HG03575 (cell line): Measurements from ENCODE around the gene KLHL29.

Experiments used
- ATAC-seq: cut with Tn5 transposase; IDR thresholded peaks from one replicate; pipeline ENCODE4 v1.9.1; 2021; ENCODE audit not compliant: unreplicated experiment, insufficient number of reproducible peaks, low FRiP score; ENCODE audit errors: extremely low read depth

The KLHL29 gene

GRCh38 chr2:23589220-23589647 is 204.3 kb downstream of the KLHL29 start:
- no peak for ATAC-seq

GRCh38 chr2:23589739-23590138 is 204.8 kb downstream of the KLHL29 start:
- ATAC-seq: no peak

DNA sequence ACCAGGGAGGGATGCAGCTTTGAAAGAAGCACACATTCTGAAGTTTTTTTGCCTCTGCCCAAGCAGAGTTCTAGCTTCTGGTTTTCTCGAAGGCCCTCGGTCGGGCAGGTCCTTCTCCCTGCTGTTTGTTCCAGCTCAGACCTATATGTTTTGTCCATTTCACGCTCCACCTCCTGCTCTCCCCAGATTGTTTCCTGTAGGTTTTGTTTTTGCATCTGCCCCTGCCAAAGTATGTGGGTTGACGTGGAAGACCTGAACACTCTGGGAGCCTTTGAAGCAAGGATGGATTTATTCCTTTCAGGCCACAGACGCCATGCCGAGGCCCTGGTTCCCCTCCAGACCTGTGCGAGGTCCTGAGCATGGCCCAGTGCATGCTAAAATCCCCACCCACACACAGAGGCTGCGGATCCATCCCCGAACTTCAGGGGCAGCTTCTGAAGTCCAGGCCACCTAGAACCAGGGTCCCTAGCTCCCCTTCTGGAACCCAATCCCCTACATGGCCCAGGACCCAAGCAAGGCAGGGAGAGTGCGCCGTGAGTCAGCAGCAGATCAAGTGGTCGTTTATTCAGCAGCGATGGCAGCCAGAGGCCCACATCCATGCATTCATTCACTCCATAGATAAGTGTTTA is 205.4 kb downstream of the KLHL29 start:
- no peak for ATAC-seq

DNA sequence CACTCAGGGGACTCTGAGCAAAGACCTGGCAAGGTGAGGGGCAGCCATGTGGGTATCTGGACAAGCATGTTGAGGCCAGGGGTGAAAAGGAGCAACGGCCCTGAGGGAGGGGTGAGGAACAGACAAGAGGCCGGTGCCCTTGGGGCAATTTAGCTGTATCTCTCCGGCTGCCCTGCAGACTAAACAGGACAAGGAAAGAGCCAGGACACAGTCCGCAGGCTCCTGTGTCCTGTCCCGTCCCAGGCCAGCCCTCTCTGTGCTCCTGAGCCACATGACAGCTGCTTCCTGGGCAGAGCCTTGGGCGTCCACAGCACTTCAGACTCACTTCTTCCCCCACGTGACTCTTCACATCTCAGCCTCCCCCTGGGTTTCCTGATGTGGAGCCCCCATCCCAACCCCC is 206.1 kb downstream of the KLHL29 start:
- ATAC-seq: no peak

DNA sequence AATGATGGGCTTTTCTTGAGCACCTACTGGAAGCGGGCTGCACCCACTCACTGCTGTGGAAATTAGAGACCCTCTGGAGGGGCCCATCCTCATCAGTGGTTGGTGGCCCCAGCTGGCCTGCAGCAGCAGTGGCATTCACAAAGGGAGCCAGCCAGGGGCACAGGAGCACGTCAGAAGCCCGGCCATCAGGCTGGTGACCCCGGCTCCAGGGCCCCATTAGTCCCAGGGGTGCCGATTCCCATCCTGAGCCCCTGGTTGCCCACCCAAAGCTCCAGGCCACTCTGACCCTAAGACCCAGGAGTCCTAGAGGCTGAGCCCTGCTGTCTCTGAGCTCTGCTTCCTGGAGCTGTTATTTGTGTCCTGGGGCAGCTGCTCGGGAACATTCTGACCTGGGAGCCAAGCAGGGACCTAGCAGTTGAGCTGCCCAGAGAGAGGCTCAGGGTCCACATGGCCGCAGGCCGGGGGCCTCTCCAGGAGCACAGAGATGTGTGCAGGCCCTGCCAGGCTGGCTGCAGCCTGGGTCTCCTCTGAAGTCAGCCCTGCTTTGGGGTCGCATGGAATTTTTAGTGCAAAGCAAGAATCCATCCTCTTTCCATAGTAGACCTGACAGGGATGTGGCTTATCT is 207.2 kb downstream of the KLHL29 start:
- no peak for ATAC-seq

DNA sequence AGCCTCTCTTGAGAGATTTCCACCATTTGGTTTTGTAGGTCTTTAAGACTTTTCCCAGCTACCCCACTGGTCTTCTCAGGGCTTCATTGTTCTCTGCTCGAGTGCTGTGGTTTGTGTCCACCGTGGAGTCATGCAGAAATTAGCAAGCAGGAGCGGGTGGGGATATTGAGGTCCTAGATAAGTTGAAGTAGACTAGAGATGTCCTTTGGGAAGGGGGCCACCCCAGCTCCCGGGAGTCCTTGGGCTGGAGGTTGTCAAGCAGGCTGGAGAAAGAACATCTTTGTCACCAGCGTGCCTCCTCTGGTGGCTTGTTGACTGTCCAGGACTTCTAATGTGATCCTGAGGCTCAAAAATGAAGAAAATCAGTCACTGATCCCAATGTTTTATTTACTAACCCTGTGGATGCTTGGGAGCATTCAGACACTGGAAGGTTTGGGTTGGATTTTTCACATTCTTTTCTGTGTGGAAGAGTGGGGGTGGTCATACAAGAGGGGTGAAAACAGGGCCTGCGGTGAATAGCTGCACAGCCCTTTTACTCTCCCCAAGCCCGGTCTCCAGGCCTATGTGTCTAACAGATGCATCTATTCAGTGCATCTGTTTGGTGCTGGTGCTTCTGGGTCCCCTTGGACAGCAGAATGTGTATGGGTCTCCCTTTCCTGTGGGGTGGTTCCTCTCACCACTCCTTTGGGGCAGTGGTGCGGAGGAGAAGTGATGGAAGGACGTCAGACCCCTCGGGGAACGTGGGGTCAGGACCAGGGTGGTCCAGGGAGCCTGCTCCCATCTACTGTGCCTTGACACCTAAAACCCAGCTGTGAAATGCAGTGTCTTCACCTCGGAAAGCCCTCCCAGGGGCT is 208.1 kb downstream of the KLHL29 start:
- ATAC-seq: no peak

- no peak for ATAC-seq
Observed at GRCh38 chr2:23593752-23594459, 208.9 kb downstream of the KLHL29 start.

- ATAC-seq: no peak
Observed at GRCh38 chr2:23594460-23594825, 209.5 kb downstream of the KLHL29 start.

DNA sequence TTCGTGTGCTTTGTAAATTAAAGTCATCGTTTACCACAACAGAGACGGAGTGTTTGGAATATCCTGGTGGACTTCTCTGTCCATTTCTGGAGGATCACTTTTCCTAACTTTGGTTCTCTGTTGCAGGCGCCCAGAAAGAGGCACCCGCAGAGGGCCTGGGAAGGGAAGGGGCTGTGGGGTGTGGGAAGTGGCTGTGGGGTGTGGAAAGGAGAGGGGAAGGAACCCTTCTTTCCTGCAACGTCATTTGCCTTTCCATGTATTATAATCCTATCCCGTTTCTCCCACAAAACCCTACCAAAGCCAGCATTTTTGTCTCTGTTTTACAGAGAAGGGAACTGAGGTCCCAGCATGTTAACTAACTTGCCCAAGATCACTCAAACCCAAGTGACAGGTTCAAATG is 210.0 kb downstream of the KLHL29 start:
- no peak for ATAC-seq

GRCh38 chr2:23595601-23596251 is 210.7 kb downstream of the KLHL29 start:
- ATAC-seq: no peak

DNA sequence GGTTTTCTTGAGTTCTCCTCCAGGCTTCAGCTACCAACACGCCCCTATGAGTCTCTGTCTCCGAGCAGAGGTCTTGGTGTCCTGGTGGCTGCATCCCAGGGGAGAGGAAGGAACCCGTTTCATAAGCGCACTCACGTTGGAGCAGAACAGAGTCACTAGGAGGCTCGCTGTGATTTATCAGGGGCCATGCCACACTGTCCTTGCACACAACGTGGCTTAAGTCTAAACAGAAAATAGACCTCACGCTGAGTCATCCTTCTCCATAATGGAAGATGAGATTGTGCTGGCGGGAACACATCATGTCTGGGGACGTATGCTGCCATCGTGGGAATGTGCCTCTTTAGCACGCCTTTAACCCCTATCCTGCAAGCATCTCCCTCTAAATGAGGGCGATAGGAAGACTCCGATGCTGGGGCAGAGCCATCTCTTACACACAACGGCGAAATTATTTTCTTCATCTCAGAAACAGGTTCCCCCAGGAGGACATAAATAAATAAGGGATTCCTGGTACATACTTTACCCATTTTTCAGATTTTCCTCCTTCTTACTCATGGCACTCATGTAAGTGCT is 211.4 kb downstream of the KLHL29 start:
- no peak for ATAC-seq

DNA sequence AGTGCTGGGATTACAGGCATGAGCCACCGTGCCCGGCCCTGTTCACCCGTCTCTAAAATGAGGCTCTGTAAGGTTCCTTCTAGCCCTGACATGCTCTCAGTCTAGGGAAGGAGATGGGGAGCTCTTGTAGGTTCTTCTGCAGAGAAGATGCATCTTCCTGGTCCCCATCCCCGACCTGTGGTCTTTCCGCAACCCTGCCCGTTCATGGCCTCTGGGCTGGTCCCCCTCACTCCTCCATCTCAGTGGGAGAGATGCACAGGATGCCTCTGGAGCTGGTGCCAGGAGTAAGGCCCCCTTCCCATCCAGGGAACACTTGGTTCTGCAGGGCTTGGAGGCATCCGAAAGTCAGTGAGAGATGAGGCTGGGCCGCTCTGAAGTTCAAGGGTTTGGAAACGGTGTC is 212.7 kb downstream of the KLHL29 start:
- ATAC-seq: no peak

DNA sequence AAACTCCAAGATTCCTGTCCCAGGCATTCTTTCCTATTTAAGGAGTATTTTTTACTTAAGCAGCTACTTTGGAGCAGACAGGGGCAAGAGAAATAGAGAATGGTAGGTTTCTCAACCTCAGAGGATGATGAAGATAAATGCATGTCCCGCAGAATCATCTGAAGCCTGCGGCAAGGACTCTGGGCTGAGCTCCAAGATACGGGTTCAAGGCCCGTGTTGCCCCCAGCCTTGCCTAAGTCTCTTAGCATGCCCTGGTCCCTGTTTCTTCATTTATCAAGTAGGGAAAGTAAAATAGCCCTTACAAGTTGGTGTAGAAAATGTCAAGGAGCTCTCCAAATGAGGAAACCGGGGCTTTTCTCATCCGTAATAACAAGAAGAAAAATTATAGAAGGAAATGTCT is 214.0 kb downstream of the KLHL29 start:
- no peak for ATAC-seq

- ATAC-seq: no peak
Observed at GRCh38 chr2:23599667-23600066, 214.7 kb downstream of the KLHL29 start.

DNA sequence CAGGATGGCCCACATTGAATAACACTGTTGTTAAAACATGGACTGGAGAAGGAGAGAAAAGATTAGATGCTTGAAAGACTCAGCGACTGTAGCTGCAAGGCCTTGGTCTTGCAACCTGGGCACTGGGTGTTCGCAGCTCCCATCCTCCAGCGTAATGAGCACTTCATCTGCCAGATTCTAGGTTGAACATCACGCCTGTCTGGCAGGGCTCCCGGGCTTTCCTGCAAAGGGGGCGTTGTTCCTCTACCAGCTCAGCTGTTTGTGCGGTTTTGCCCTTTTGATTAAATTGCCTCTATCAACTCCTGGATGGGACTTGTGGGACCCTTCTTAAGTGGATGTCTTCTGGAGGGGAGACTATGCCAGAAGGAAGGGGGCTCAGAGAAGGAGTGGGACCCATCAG is 215.4 kb downstream of the KLHL29 start:
- no peak for ATAC-seq

DNA sequence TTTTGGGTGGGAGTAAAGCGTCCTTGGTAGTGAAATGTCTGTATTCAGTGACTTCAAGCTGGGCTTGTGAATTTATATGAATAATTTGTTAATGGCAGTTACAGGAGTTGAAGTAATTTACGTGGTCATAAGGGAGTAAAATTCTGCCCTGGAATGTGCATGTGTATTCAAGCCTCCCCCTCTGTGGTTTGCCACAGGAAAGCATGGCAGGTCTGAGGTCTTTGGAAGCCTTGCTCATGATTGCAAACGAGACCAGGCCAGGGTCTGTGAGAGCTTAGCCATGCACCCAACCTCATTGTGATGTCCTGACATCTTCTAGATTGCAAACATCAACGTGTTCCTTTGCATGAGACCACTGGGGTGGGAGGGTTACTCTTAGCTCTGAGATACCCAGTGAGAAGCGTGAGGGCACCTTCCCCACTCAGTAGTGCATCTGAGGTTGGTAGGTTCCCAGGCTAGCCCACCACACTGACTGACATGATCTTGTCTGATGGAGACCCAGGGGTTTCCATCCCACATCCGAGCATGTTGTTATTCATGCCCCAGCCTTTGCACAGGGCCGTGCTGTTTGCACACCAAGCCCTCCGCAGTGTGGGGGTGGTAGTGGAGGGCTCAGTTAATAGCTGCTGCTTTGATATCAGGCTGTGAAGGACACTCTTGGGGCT is 216.5 kb downstream of the KLHL29 start:
- ATAC-seq: no peak

GRCh38 chr2:23602116-23602515 is 217.1 kb downstream of the KLHL29 start:
- no peak for ATAC-seq

DNA sequence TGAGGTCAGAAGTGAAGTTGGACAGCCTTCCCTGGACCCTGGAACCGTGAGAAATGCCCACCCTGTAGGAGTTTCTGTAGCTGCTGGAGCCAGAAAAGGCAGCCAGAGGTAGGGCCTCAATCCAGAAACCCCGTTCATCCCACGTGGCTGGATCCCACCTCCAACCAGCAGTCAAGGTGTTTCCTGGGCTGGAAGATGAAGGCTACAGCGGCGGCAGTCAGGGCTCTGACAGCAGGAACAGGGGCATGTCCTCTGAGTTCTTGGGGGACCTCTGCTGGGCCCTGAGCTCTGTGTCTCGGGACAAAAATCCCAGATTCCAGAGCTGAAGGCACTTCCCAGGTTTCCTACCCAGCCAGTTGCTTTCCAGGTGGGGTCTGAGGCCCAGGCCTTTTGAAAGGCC is 218.2 kb downstream of the KLHL29 start:
- ATAC-seq: no peak
